Parathyroid adenoma (tissue), 2 donors: Measurements from ENCODE around the gene MVB12B.

Source experiments
- H2AFZ ChIP-seq: fragments of 300-600 bp; sonication (generic); one replicate; pipeline ENCODE4 v1.7.0; 2017; ENCODE audit warnings: antibody characterized with exemption, mild to moderate bottlenecking
- H3K27ac ChIP-seq: fragments of 300-600 bp; sonication (generic); one replicate; pipeline ENCODE4 v1.7.0; 2017
- H3K27me3 ChIP-seq: fragments of 300-600 bp; sonication (generic); one replicate; pipeline ENCODE4 v1.7.0; 2017; ENCODE audit warnings: low read length; ENCODE audit not compliant: control insufficient read depth, insufficient read depth
- H3K36me3 ChIP-seq: fragments of 300-600 bp; sonication (generic); one replicate; pipeline ENCODE4 v1.7.0; 2017; ENCODE audit warnings: low read length; ENCODE audit not compliant: control insufficient read depth, insufficient read depth
- H3K4me1 ChIP-seq: fragments of 300-600 bp; sonication (generic); one replicate; pipeline ENCODE4 v1.7.0; 2017; ENCODE audit warnings: control low read depth
- H3K4me2 ChIP-seq: fragments of 300-600 bp; sonication (generic); one replicate; pipeline ENCODE4 v1.7.0; 2017; ENCODE audit warnings: low read length
- H3K4me3 ChIP-seq: fragments of 300-600 bp; sonication (generic); one replicate; pipeline ENCODE4 v1.7.0; 2017; ENCODE audit warnings: low read depth, low read length
- H3K79me2 ChIP-seq: fragments of 300-600 bp; sonication (generic); one replicate; pipeline ENCODE4 v1.7.0; 2017; ENCODE audit warnings: control low read depth
- H3K9ac ChIP-seq: fragments of 300-600 bp; sonication (generic); one replicate; pipeline ENCODE4 v1.7.0; 2017; ENCODE audit warnings: mild to moderate bottlenecking
- H3K9me3 ChIP-seq: fragments of 300-600 bp; sonication (generic); one replicate; pipeline ENCODE4 v1.7.0; 2017; ENCODE audit warnings: low read length; ENCODE audit not compliant: control insufficient read depth
- CTCF ChIP-seq: fragments of 300-600 bp; sonication (generic); IDR thresholded peaks from one replicate; pipeline ENCODE4 v1.7.0; 2017; ENCODE audit warnings: antibody characterized with exemption, mild to moderate bottlenecking
- donor health status: primary hyperparathyroidism.

Gene MVB12B

DNA sequence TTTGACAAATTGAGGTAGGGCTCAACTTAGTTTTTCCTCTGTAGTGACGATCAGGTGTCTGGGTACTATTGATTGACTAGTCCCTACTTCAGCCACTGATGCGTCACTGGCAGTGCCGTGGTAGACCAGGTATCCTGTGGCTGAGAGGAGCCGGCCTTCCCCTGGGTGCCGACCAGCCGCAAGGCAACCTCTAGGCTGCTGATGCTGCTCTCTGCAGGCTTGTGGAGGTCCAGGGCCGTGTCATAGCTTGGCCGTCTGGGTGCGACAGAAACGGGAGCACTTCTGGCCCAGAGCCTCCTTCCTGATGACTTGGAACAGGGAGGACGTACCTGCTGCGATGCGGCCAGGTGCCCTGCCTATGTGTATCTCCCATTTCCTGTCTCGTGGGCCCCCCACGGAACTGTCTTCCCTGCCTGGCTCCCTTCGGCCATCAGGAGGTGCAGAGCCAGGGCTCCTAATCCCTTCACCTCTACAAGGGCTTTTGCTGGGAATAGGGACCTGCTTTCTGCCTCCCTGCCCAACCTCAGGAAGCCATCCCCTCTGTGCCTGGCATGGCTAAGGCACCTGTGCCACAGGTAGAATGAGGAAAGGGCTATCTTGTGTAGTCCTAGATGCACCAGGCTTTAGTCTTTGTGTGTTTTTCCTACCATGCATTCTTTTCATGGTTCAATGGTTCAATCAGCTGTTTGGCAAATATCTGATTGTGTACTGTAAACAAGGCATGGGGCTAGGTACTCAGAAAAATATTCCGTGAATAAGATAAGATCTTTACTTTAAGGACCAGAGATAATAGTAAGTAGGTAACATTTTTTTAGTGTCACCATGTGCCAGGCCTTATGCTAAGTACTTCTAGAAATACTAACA is 44.6 kb downstream of the MVB12B start:
- H3K9ac ChIP-seq: no peak overlapping the region
- no peak overlapping the region for H3K27ac ChIP-seq
- no peaks in the 10 kb centered on the region for H3K4me1 ChIP-seq

GRCh38 chr9:126372716-126373115 is 46.1 kb downstream of the MVB12B start:
- Histone ChIP-seq H3K27me3 (no peaks in the 10 kb centered on the region), H3K4me1 (no peaks in the 10 kb centered on the region), H3K27ac (no peak overlapping the region), H3K9me3 (no peaks in the 10 kb centered on the region), H3K4me2 (no peak overlapping the region), H3K9ac (no peak overlapping the region), H2AFZ (no peak overlapping the region), H3K4me3 (no peak overlapping the region), H3K36me3 (no peaks in the 10 kb centered on the region), H3K79me2 (no peaks in the 10 kb centered on the region)
- TF ChIP-seq CTCF: no peak

More for the DNA sequence above, 44.6 kb downstream of the MVB12B start:
- Histone ChIP-seq H3K27me3 (no peaks in the 10 kb centered on the region), H2AFZ (no peak overlapping the region), H3K9me3 (no peaks in the 10 kb centered on the region), H3K79me2 (no peaks in the 10 kb centered on the region), H3K36me3 (no peaks in the 10 kb centered on the region), H3K4me2 (no peak overlapping the region), H3K4me3 (no peak overlapping the region)
- TF ChIP-seq CTCF: no peak

GRCh38 chr9:126373241-126373640 is 46.6 kb downstream of the MVB12B start:
- no peaks in the 10 kb centered on the region for H3K36me3 ChIP-seq
- no peak overlapping the region for H3K27ac ChIP-seq
- no peak overlapping the region for H2AFZ ChIP-seq
- H3K4me3 ChIP-seq: no peak overlapping the region
- H3K9ac ChIP-seq: no peak overlapping the region
- no peak overlapping the region for H3K4me2 ChIP-seq
- no peaks in the 10 kb centered on the region for H3K9me3 ChIP-seq
- H3K79me2 ChIP-seq: no peaks in the 10 kb centered on the region
- no peak for TF ChIP-seq CTCF
- no peaks in the 10 kb centered on the region for H3K4me1 ChIP-seq
- no peaks in the 10 kb centered on the region for H3K27me3 ChIP-seq

DNA sequence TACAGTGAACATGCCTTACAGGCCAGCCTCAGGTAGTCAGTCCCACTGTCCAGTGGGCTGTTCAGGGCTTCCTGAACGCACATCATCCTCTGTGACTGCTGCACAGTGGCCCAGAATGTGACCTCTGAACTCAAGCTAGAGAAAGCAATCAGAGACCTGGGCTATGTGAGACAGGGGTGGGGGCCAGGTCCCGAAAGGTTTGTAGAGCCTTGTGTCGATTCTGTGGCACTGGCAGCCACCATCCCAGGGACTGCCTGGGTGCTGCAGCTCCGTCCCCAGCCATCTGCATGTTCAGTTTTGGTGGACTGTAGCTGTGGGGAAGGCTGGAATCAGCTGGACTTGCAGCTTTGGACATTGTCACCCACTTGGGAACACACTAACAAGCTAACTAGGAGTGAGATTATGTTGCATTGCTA is 47.7 kb downstream of the MVB12B start:
- no peak overlapping the region for H2AFZ ChIP-seq
- no peak overlapping the region for H3K9ac ChIP-seq
- no peak for TF ChIP-seq CTCF
- no peaks in the 10 kb centered on the region for H3K4me1 ChIP-seq
- H3K36me3 ChIP-seq: no peaks in the 10 kb centered on the region
- H3K27ac ChIP-seq: no peak overlapping the region
- H3K4me2 ChIP-seq: no peak overlapping the region
- no peaks in the 10 kb centered on the region for H3K27me3 ChIP-seq
- H3K79me2 ChIP-seq: no peaks in the 10 kb centered on the region
- H3K9me3 ChIP-seq: no peaks in the 10 kb centered on the region
- H3K4me3 ChIP-seq: no peak overlapping the region

- H3K9me3 ChIP-seq: no peaks in the 10 kb centered on the region
- no peak overlapping the region for H3K27ac ChIP-seq
- H3K27me3 ChIP-seq: no peaks in the 10 kb centered on the region
- no peak overlapping the region for H3K4me3 ChIP-seq
- no peak for TF ChIP-seq CTCF
- H3K4me2 ChIP-seq: no peak overlapping the region
- H3K4me1 ChIP-seq: no peaks in the 10 kb centered on the region
- H3K79me2 ChIP-seq: no peaks in the 10 kb centered on the region
- H2AFZ ChIP-seq: no peak overlapping the region
- no peak overlapping the region for H3K9ac ChIP-seq
- no peaks in the 10 kb centered on the region for H3K36me3 ChIP-seq
Observed at GRCh38 chr9:126375386-126375785, 48.8 kb downstream of the MVB12B start.
